SK-N-SH treated with all-trans-retinoic acid at 6 μM for 48 hours (cell line): ENCODE data around the gene ATRIP.

Source experiments
- ATAC-seq: fragments of 200-7000 bp; cut with Tn5 transposase; 3 replicates; pipeline ENCODE4 v1.9.1; 2020; ENCODE audit warnings: mild to moderate bottlenecking, moderate library complexity
- ARNTL ChIP-seq: fragments of 450-650 bp; formaldehyde crosslinking; IDR thresholded peaks from 2 replicates; pipeline ENCODE4 v1.5.0; 2020; ENCODE audit warnings: low read depth, mild to moderate bottlenecking, moderate library complexity, borderline replicate concordance
- BACH2 ChIP-seq: fragments of 250-450 bp; sonication (Bioruptor Pico); IDR thresholded peaks from 2 replicates; pipeline ENCODE4 v1.9.0; 2021; ENCODE audit warnings: mild to moderate bottlenecking, borderline replicate concordance
- CREB5 ChIP-seq: fragments of 250-450 bp; sonication (Bioruptor Pico); IDR thresholded peaks from 2 replicates; pipeline ENCODE4 v1.5.1; 2020; ENCODE audit warnings: low read depth, mild to moderate bottlenecking, moderate library complexity
- CSDC2 ChIP-seq: fragments of 250-450 bp; sonication (Bioruptor Pico); IDR thresholded peaks from 2 replicates; pipeline ENCODE4 v1.5.0; 2020; ENCODE audit warnings: mild to moderate bottlenecking, moderate library complexity
- CSRNP3 ChIP-seq: fragments of 250-450 bp; sonication (Bioruptor Pico); IDR thresholded peaks from 2 replicates; pipeline ENCODE4 v1.5.1; 2021; ENCODE audit warnings: mild to moderate bottlenecking, moderate library complexity
- ESRRG ChIP-seq: fragments of 250-450 bp; sonication (Bioruptor Pico); IDR thresholded peaks from 2 replicates; pipeline ENCODE4 v1.6.1; 2021; ENCODE audit warnings: mild to moderate bottlenecking
- ISL1 ChIP-seq: fragments of 250-450 bp; sonication (Bioruptor Pico); IDR thresholded peaks from 2 replicates; pipeline ENCODE4 v2.1.2; 2022; ENCODE audit warnings: mild to moderate bottlenecking, moderate library complexity
- OSR1 ChIP-seq: fragments of 250-450 bp; sonication (Bioruptor Pico); IDR thresholded peaks from 2 replicates; pipeline ENCODE4 v1.8.0; 2022; ENCODE audit warnings: moderate library complexity, mild to moderate bottlenecking, inconsistent platforms
- PATZ1 ChIP-seq: fragments of 250-450 bp; sonication (Bioruptor Pico); IDR thresholded peaks from 2 replicates; pipeline ENCODE4 v1.8.0; 2020; ENCODE audit warnings: mild to moderate bottlenecking, moderate library complexity, borderline replicate concordance
- POU6F1 ChIP-seq: fragments of 250-450 bp; sonication (Bioruptor Pico); IDR thresholded peaks from 2 replicates; pipeline ENCODE4 v1.8.0; 2021; ENCODE audit warnings: low read depth, mild to moderate bottlenecking, moderate library complexity, borderline replicate concordance
- PPARA ChIP-seq: fragments of 250-450 bp; sonication (Bioruptor Pico); IDR thresholded peaks from 2 replicates; pipeline ENCODE4 v1.5.0; 2020; ENCODE audit warnings: mild to moderate bottlenecking, borderline replicate concordance
- RARB ChIP-seq: fragments of 250-450 bp; sonication (Bioruptor Pico); IDR thresholded peaks from 2 replicates; pipeline ENCODE4 v1.8.0; 2021; ENCODE audit warnings: mild to moderate bottlenecking, moderate library complexity
- SNAI2 ChIP-seq: fragments of 250-450 bp; sonication (Bioruptor Pico); IDR thresholded peaks from 2 replicates; pipeline ENCODE4 v1.5.0; 2020; ENCODE audit warnings: mild to moderate bottlenecking, moderate library complexity
- TCF4 ChIP-seq: fragments of 250-450 bp; sonication (Bioruptor Pico); IDR thresholded peaks from 2 replicates; pipeline ENCODE4 v1.8.0; 2021; ENCODE audit warnings: mild to moderate bottlenecking, moderate library complexity, borderline replicate concordance
- TOX ChIP-seq: fragments of 250-450 bp; sonication (Bioruptor Pico); IDR thresholded peaks from 2 replicates; pipeline ENCODE4 v1.8.0; 2021; ENCODE audit warnings: mild to moderate bottlenecking, moderate library complexity, borderline replicate concordance
- TSHZ2 ChIP-seq: fragments of 250-450 bp; sonication (Bioruptor Pico); IDR thresholded peaks from 2 replicates; pipeline ENCODE4 v1.5.0; 2020; ENCODE audit warnings: mild to moderate bottlenecking, moderate library complexity
- ZC3H10 ChIP-seq: fragments of 250-450 bp; sonication (Bioruptor Pico); IDR thresholded peaks from 2 replicates; pipeline ENCODE4 v1.5.1; 2021; ENCODE audit warnings: mild to moderate bottlenecking, moderate library complexity
- ZFP3 ChIP-seq: fragments of 250-450 bp; sonication (Bioruptor Pico); IDR thresholded peaks from 2 replicates; pipeline ENCODE4 v1.5.0; 2020; ENCODE audit warnings: mild to moderate bottlenecking, moderate library complexity
- ZFP30 ChIP-seq: fragments of 450-650 bp; formaldehyde crosslinking; IDR thresholded peaks from 2 replicates; pipeline ENCODE4 v1.5.0; 2022; ENCODE audit warnings: mild to moderate bottlenecking, moderate library complexity
- ZNF565 ChIP-seq: fragments of 450-650 bp; formaldehyde crosslinking; conservative IDR thresholded peaks from 2 replicates; pipeline ENCODE4 v1.5.0; 2020; ENCODE audit warnings: low read depth, mild to moderate bottlenecking, moderate library complexity
- ZNF70 ChIP-seq: fragments of 450-650 bp; formaldehyde crosslinking; IDR thresholded peaks from 2 replicates; pipeline ENCODE4 v1.5.0; 2020; ENCODE audit warnings: mild to moderate bottlenecking, moderate library complexity
- ZNF8 ChIP-seq: fragments of 450-650 bp; formaldehyde crosslinking; IDR thresholded peaks from 2 replicates; pipeline ENCODE4 v1.5.0; 2020; ENCODE audit warnings: mild to moderate bottlenecking, moderate library complexity

Gene ATRIP

GRCh38 chr3:48426944-48427629 is 19.4 kb upstream of the ATRIP start (continued):
- TF ChIP-seq RARB (CRISPR knock-in tag) (no peak), ZNF8 (no peak), ESRRG (CRISPR knock-in tag) (no peak), ZFP3 (CRISPR knock-in tag) (no peak)

GRCh38 chr3:48427630-48427962 is 18.9 kb upstream of the ATRIP start:
- no peak for TF ChIP-seq ZNF8
- TF ChIP-seq, all 23 proteins: peak for 0
- no peak for ATAC-seq

- no peak for TF ChIP-seq TSHZ2 (CRISPR knock-in tag)
- TF ChIP-seq PATZ1, result no peak
- TF ChIP-seq ZNF8, result no peak
- no peak for TF ChIP-seq RARB (CRISPR knock-in tag)
- no peak for TF ChIP-seq POU6F1 (CRISPR knock-in tag)
- no peak for TF ChIP-seq ZC3H10 (CRISPR knock-in tag)
- TF ChIP-seq CSDC2 (CRISPR knock-in tag), result no peak
- TF ChIP-seq OSR1 (CRISPR knock-in tag), result no peak
- TF ChIP-seq SNAI2 (CRISPR knock-in tag), result no peak
- TF ChIP-seq ISL1 (CRISPR knock-in tag), result no peak
- ATAC-seq, result peak; percentile 3; the same call in 1 of the 3 replicates
Measured at GRCh38 chr3:48428088-48428571, 18.4 kb upstream of the ATRIP start.

GRCh38 chr3:48428572-48429316 is 17.8 kb upstream of the ATRIP start:
- ATAC-seq, result peak; percentile 60
- TF ChIP-seq ZFP3 (CRISPR knock-in tag), result no peak
- no peak for TF ChIP-seq POU6F1 (CRISPR knock-in tag)
- TF ChIP-seq TCF4 (CRISPR knock-in tag), result no peak
- TF ChIP-seq ESRRG (CRISPR knock-in tag), result no peak
- TF ChIP-seq ARNTL (CRISPR knock-in tag), result no peak
- no peak for TF ChIP-seq ZNF565 (CRISPR knock-in tag)
- no peak for TF ChIP-seq ZNF70 (CRISPR knock-in tag)
- no peak for TF ChIP-seq SNAI2 (CRISPR knock-in tag)
- no peak for TF ChIP-seq CSDC2 (CRISPR knock-in tag)
- no peak for TF ChIP-seq ISL1 (CRISPR knock-in tag)
- no peak for TF ChIP-seq CSRNP3
- no peak for TF ChIP-seq BACH2 (CRISPR knock-in tag)
- TF ChIP-seq PPARA (CRISPR knock-in tag), result no peak
- TF ChIP-seq TOX, result no peak
- TF ChIP-seq ZFP30 (CRISPR knock-in tag), result no peak
- no peak for TF ChIP-seq CREB5 (CRISPR knock-in tag)
